SU-DHL-6 (cell line): Measurements from ENCODE around the gene BCDIN3D.

Source experiments
- H2AFZ ChIP-seq: fragments of 200-600 bp; sonication (generic); 2 replicates; pipeline ENCODE4 v1.6.1; 2014; ENCODE audit warnings: low read depth, mild to moderate bottlenecking, moderate library complexity, mixed read lengths, antibody characterized with exemption, low read length; ENCODE audit not compliant: severe bottlenecking
- H3F3A ChIP-seq: fragments of 200-600 bp; shearing (Covaris generic); 2 replicates; pipeline ENCODE4 v1.6.0; 2016; ENCODE audit warnings: antibody characterized with exemption, mild to moderate bottlenecking; ENCODE audit not compliant: insufficient read depth
- H3K27ac ChIP-seq: fragments of 200-600 bp; sonication (generic); 2 replicates; pipeline ENCODE4 v1.5.1; 2016; ENCODE audit warnings: low read depth, mild to moderate bottlenecking, low read length, moderate library complexity, mixed read lengths
- H3K27me3 ChIP-seq: fragments of 200-600 bp; sonication (generic), shearing (Covaris generic); 2 replicates; pipeline ENCODE4 v1.6.0; 2014; ENCODE audit warnings: mild to moderate bottlenecking, low read length
- H3K36me3 ChIP-seq: fragments of 200-600 bp; sonication (generic); 2 replicates; pipeline ENCODE4 v1.6.1; 2014; ENCODE audit warnings: mild to moderate bottlenecking, low read length, mixed read lengths
- H3K4me2 ChIP-seq: fragments of 300-600, 200-600 bp; shearing (Covaris generic), sonication (generic); 2 replicates; pipeline ENCODE4 v1.6.0; 2014; ENCODE audit warnings: low read length, low read depth, mild to moderate bottlenecking; ENCODE audit not compliant: poor library complexity, severe bottlenecking
- H3K4me3 ChIP-seq: fragments of 200-600 bp; sonication (generic); 2 replicates; pipeline ENCODE4 v1.5.1; 2014; ENCODE audit warnings: antibody characterized with exemption, low read length, mild to moderate bottlenecking, mixed read lengths; ENCODE audit not compliant: insufficient read depth, poor library complexity, severe bottlenecking
- H3K79me2 ChIP-seq: fragments of 200-600 bp; sonication (generic); 2 replicates; pipeline ENCODE4 v1.6.1; 2014; ENCODE audit warnings: mild to moderate bottlenecking, low read length, moderate library complexity; ENCODE audit not compliant: insufficient read depth
- H3K9ac ChIP-seq: fragments of 200-600 bp; sonication (generic); 2 replicates; pipeline ENCODE4 v1.7.0; 2014; ENCODE audit warnings: mild to moderate bottlenecking, low read length
- H3K9me2 ChIP-seq: fragments of 200-600 bp; sonication (generic); replicated peaks from 2 replicates; pipeline ENCODE4 v1.6.1; 2014; ENCODE audit warnings: low read length; ENCODE audit not compliant: insufficient read depth
- H3K9me3 ChIP-seq: fragments of 200-600 bp; sonication (generic); 2 replicates; pipeline ENCODE4 v1.6.1; 2014; ENCODE audit warnings: low read length, mixed read lengths; ENCODE audit not compliant: insufficient read depth
- H4K20me1 ChIP-seq: fragments of 200-600 bp; sonication (generic); 2 replicates; pipeline ENCODE4 v1.6.1; 2014; ENCODE audit warnings: low read depth, mild to moderate bottlenecking, antibody characterized with exemption, low read length, moderate library complexity, mixed read lengths
- CTCF ChIP-seq: fragments of 200-600 bp; sonication (generic); IDR thresholded peaks from one replicate; pipeline ENCODE4 v1.5.1; 2017; ENCODE audit warnings: antibody characterized with exemption, mild to moderate bottlenecking, low read length, moderate library complexity; ENCODE audit not compliant: insufficient read depth, poor library complexity, severe bottlenecking
- EZH2phosphoT487 ChIP-seq: fragments of 200-600 bp; sonication (generic), shearing (Covaris generic); conservative IDR thresholded peaks from 2 replicates; pipeline ENCODE4 v1.6.1; 2018; ENCODE audit warnings: mild to moderate bottlenecking, antibody characterized with exemption, low read length, moderate library complexity, mixed read lengths

BCDIN3D gene

GRCh38 chr12:49870501-49871262 lies 27.8 kb upstream of the BCDIN3D start:
- Histone ChIP-seq H3K4me2 (no peak overlapping the region), H2AFZ (no peak overlapping the region), H3K36me3 (no peaks in the 10 kb centered on the region), H3K27me3 (no peaks in the 10 kb centered on the region), H3K9ac (no peak overlapping the region), H3F3A (no peaks in the 10 kb centered on the region), H4K20me1 (no peaks in the 10 kb centered on the region), H3K27ac (no peak overlapping the region), H3K79me2 (no peaks in the 10 kb centered on the region), H3K4me3 (no peak overlapping the region), H3K9me3 (no peaks in the 10 kb centered on the region), H3K9me2 (no peaks in the 10 kb centered on the region)
- no peak for TF ChIP-seq CTCF
- TF ChIP-seq EZH2phosphoT487 = no peak

GRCh38 chr12:49869816-49870500 lies 27.1 kb upstream of the BCDIN3D start:
- H3K4me2 ChIP-seq = no peak overlapping the region
- no peaks in the 10 kb centered on the region for H3K79me2 ChIP-seq
- H2AFZ ChIP-seq = no peak overlapping the region
- no peaks in the 10 kb centered on the region for H3K9me3 ChIP-seq
- no peak overlapping the region for H3K9ac ChIP-seq
- no peaks in the 10 kb centered on the region for H3K9me2 ChIP-seq
- no peaks in the 10 kb centered on the region for H4K20me1 ChIP-seq
- no peaks in the 10 kb centered on the region for H3K27me3 ChIP-seq
- no peak overlapping the region for H3K27ac ChIP-seq
- TF ChIP-seq CTCF = no peak
- no peak for TF ChIP-seq EZH2phosphoT487
- H3K4me3 ChIP-seq = no peak overlapping the region
- H3K36me3 ChIP-seq = no peaks in the 10 kb centered on the region
- H3F3A ChIP-seq = no peaks in the 10 kb centered on the region

- H3K9me2 ChIP-seq = no peaks in the 10 kb centered on the region
- H3K4me2 ChIP-seq = no peak overlapping the region
- H3K36me3 ChIP-seq = no peaks in the 10 kb centered on the region
- no peaks in the 10 kb centered on the region for H3K79me2 ChIP-seq
- H3K27me3 ChIP-seq = no peaks in the 10 kb centered on the region
- TF ChIP-seq CTCF = no peak
- no peak for TF ChIP-seq EZH2phosphoT487
- H2AFZ ChIP-seq = no peak overlapping the region
- H3K4me3 ChIP-seq = no peak overlapping the region
- no peaks in the 10 kb centered on the region for H3F3A ChIP-seq
- H3K9ac ChIP-seq = no peak overlapping the region
- no peaks in the 10 kb centered on the region for H3K9me3 ChIP-seq
- H4K20me1 ChIP-seq = no peaks in the 10 kb centered on the region
- no peak overlapping the region for H3K27ac ChIP-seq
Observed at GRCh38 chr12:49868952-49869815, 26.3 kb upstream of the BCDIN3D start.
